Measurements from ENCODE around the gene CCDC40.

CCDC40 gene

DNA sequence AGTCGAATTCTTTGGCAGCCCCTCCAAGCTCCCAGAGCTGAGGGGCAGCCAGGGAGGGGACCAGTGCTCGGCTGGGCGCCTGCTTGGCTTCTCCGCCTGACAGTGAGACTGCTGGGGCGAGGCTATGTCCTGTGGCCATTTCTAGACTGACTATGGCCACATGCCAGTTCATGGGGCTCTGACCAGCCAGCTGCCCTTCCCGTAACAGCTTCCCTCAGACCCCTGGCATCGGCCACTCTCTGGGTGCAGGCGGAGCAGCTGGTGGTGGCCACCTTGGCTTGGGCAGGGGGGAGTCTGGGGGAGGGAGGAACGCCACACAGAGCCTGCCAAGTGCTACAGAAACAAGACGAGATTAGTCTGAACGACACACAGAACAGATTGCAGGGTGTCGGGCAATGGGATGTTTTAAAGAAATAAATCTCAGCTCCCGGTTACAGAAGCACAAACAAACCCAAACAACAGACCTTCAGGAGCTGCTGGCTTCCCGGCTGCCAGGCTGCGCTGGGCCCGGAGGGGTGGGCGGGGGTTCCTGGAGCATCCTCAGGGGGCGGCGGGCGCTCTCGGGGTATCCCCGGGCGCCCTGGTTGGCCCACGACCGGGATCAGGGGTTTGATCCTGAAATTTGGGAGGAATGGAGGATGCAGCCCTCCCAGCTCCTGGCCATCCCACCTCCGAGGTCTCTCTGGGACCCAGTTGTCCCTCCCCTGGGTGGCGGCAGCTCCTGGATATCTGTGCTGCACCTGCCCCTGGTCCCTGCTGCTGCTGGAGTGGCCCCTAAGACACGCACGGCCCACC, 35.3 kb upstream of the CCDC40 start:
- FAIRE-seq: no peak

DNA sequence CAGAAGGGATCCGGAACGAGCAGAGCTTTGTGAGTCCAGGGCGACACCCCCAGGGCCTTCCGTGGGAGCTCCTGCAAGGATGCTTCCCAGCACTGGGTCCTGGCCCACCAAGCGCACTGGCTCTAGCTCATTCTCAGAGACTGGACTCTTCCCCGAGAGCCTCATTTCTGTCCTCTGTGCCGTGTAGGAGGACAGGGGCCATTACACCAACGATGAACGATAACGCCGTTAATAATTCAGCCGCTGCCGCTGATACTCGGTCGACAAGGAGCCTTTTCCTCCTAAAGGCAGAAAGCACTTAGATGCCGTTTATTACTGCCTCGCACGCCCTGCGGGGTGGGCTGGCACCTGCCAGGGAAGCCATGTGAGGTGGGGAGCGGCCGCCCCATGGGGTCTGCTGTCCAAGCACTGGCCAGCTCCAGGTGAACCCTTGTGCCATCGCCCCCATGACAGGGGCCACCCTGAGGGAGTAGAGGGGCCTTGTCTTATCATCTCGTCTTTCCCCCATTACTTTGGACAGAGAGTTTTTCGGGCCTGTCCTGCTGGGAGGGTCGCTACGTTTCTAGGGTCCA, 34.3 kb upstream of the CCDC40 start:
- no peak for FAIRE-seq

DNA sequence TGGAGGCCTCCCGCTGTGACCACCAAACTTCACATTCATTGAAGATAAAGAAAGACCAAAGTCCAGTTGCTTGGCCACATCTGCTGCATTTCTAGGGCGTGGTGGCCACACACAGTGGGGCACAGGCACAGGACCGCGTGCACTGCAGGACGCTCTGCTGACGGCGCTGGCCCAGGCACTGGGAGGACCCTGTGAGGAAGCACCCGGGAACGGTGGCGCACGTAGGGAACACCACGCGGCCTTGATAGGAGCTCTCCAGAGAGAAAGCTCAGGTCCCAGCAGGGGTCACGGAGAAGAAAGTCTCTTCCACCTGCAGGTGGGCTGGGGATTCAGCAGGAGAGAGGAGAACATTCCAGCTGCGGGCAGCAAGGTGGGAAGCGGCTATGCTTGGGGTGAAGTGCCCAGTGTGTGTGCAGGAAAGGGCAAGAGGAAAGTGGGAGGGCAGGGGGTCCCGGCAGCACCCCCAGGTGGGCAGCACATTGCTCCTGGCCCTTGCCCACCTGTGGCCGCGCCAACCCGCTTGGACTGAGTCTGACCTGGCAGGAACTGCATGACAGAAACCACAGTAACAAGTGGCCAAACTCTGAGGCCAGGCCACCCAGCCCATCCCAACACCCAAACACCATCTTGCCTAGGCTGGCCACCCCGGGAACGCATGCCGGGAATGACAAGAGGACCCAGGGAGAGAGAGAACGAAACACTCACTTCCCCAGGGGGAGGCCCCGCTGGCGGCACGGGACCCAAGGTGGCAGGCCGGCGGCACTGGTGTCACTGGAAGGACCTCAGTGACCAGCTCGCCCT, 33.6 kb upstream of the CCDC40 start:
- no peak for FAIRE-seq

DNA sequence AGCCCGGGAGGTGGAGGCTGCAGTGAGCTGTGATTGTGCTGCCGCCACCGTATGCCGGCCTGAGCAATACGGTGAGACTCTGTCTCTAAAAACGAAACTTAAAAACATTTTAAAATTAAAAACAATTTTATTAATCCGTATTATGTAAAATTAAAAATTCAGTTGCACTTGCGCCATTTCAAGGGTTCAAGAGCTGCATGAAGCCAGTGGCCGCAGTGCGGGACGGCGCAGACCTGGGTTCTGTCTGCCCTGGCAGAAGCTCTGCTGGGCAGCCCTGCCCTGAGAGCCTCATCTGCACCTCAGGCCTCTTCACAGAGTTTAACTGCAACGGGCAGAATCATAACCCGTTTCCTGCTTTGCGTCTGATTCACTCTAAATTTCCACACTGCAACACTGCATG, 32.5 kb upstream of the CCDC40 start:
- FAIRE-seq: no peak

DNA sequence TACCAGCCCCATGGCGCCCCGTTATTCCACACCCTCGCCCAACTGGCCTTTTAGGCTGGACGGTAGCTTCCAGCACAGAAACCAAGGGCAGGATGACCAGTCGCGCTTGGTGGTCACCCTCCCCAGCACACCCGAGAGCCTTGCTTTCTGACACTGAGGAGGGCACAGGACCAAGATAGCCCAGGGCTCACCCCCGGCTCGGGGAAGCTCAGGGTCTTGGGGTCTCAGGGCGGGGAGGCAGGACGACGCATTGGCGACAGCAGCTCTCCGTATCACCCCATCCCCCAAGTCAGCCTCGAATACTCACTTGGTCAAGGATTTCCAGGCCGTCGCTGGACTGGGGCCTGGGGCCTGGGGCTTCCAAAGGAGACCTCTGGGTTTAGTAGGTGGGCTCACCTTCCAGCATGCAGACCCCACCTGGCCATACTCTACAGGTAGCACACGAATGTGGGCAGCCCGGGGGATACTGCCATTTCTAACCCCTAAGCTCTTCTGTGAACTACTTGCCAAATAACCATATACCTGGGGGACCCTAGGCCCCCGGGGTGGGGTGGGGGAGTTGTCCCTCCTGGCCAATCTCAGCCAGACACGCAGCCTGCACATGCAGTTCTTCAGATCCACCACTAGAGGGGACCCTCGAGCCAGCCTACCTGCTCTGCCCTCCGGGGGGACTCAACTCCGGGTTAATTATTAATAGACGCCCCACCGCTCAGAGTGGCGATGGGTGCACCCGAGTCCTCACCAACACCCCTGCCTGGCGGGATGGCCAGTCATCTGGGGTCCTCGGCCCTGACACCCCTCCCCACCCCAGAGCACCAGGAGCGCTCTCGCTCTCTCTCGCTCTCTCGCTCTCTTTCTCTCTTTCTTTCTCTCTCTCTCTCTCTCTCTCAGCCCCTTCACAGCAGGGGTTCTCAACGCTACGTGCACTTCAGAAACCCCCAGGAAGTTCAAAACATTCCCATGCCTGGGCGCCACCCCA, 30.8 kb upstream of the CCDC40 start:
- FAIRE-seq: no peak

DNA sequence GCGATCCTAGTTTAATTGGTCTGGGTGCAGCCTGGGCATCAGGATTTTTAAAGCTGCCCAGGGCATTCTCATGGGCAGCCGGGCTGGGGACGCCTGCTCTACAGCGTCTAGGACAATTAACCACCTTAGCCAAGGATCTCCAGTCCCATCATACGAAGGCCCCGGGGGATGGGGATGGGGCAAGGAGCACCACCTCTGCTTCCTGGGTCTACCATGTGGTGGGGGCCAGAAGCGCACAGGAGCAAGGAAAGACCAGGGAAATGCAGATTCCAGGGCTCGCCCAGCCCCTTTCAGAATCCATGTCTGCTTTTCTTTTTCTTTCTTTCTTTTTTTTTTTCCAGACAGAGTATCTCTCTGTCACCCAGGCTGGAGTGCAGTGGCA, 30.1 kb upstream of the CCDC40 start:
- no peak for FAIRE-seq

DNA sequence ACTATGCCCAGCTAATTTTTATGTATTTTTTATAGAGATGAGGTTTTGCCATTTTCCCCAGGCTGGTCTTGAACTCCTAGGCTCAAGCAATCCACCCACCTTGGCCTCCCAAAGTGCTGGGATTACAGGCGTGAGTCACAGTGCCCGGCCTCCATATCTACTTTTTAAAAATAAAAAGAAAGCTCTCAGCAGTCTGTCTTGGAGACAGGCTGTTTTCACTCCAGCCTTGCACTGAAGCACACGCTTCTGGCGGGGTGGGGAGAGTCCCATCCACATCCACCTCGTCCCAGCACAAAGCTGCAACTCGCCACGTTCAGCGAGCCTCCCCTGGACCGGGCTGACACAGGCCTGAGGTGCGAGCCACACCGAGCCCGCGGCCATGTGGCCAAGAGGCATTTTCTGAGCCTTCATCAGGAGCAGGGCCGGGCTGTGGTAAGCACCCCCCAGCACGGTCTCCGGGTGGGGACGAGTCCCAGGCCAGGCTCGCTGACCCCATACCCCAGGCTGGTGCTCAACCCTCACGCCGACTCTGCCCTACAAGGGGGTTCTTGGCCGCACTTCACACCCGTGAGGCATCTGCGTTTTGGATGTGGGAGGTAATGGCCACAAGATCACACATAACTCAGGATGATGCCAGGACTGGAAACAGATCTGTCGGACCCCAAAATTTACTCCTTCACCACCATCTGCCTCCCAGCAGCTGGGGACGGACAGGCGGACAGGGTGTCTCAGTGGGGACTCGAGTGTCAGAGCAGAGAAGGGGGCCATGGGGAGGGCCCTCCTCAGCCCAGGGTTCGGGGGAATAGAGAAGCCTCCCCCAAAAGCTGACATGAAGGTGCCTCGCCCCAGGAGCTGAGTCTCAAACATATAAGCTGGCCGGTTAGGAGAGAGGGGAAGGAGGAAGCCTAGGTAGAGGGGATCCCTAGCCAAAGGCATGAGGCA, 29.4 kb upstream of the CCDC40 start:
- no peak for FAIRE-seq

DNA sequence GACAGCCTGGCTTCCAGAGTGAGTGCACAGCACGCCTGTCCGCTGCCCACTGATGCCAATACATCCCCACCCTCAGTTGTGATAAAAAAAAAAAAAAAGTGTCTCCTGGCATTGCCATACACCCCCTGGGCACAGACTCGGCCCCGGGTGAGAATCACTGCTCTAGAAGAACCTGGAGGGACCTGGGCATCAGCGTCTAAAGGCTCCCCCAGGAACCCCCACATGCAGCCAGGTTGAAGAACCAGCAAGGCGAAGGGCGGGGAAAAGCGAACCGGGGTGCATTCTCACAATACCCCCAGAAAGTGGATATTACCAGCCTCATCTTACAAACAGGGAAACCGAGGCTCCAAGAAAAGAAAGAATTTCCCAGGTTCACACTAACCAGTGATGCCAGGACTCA, 28.5 kb upstream of the CCDC40 start:
- FAIRE-seq: no peak

DNA sequence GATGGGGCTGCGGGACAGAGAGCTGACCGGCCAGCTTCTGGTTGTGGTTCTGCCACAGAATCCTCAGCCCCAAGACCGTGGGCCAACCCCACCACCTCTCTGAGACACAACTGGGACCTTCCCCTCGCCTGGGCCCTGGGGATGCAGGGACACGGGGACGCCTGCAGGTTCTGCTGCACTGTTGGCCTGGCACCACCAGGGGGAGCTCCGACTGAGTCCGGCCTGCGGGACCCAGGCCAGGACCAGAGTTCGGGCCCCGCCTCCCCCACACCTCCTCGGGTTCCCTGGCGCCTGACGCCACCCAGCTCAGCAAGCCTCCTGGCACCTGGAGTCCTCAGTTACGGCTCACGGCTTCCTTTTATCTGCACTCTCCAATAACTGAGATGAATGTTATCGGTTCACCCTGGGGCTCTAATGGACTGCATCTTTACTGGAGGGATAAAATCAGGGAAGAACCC, 28.0 kb upstream of the CCDC40 start:
- no peak for FAIRE-seq

DNA sequence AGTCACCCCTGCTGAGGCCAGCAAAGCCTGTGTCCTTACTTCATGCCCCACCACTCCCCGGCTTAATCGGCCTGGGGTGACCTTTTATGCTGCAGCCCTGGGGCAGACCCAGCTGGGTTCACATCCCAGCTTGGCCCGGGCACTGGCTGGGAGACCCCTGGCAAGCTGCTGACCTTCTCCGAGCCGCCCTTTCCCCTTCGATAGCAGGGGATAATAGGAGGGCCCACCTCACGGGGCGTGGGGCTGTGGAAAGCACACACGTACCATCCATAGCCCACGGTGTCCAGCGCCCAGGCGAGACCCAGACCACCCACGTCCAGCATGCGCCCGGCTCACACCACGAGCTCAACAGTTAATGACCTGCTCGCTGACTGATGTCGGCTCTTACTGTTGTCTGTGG, 27.6 kb upstream of the CCDC40 start:
- no peak for FAIRE-seq

DNA sequence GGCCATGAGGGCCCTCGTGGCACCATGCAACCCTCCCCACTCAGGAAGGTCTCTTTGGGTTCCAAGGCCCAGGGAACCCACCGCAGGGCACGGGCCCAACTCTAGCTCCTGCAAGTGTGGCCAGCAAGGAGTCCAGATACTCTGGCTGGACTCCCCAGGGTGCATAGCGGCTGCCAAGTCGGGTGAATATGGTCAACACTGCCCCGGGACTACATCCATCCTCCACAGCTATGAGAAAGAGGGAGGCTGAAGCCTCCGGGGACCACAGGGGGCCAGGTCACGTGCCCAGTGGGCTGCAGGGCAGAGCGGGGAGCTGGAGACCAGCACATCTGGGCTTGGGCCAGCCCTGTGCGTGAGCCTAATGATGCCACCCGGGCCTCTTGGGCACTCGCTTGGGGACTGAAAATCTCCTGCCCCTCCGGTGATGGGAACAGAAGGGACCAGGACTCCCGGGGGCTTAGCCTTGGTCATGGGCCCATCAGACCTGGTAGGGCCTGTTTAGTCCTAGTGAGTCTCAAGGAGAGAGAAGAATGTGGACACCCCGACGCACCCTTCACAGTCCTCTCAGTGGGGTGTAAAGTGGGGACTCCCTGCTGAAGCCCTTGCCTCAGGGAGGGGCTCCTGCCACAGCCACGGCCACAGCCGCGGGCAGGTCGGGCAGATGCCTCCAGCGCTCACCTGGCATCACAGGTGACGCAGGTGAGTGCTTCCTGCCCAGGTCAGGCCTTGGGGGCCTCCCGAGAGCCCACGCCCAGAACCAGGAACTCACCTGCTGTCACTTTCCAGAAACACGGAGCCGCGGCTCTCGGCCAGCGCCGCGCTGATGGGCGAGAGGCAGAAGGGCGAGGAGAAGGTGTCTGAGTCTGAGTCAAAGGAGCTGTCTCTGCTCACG, 26.8 kb upstream of the CCDC40 start:
- no peak for FAIRE-seq

DNA sequence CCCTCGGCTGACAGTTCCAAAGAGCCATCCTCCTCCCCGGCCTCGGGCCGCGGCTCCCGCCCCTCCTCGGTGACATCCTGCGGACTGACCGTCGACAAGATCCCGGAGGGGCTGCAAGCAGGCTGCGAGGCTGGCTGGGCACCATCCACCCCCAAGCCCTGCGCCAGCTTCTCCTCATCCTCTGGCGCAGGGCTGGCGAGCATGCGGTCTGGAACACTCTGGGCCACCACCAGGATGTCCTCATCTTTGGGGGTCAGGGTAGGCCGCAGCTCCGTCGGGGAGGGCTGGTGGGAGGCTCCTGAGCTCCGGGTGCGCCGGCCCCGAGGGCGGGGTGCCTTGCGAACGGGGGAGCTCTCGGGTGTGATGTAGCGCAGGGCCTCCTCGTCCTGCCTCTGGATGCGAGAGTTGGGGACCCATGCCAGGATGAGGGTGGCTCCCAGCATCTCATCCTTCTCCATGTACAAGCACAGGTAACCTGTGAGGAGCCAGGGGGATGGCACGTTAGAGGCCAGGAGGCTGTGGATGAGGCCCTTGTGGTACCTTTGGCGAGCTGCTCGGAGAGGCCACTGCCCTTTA, 26.1 kb upstream of the CCDC40 start:
- no peak for FAIRE-seq

DNA sequence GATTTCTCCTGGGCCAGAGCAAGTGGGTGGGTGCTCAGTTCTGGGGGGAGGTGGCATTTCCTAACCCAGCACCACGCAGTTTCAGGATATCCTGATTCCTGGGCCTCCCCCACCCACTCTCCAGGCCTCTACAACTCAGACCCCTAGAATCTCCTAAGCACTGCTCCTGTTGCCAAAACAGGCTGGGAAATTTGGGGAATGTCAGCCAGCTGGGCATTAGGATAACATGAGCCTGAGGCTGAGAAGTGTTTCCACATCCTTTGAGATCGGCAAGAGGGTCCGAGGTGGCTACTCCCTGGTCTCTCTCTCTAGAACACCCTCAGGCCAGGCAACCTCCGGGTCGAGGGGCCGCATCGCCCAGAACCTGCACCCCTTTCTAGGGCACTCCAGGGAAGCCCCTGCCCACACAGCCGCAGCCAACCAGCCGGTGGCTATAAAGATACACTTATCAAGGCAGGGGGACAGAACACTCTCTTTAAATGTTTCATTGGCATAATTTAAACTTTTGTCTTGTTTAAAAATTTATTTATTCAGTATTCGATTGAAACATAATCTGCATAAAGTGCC, 24.4 kb upstream of the CCDC40 start:
- FAIRE-seq: no peak

DNA sequence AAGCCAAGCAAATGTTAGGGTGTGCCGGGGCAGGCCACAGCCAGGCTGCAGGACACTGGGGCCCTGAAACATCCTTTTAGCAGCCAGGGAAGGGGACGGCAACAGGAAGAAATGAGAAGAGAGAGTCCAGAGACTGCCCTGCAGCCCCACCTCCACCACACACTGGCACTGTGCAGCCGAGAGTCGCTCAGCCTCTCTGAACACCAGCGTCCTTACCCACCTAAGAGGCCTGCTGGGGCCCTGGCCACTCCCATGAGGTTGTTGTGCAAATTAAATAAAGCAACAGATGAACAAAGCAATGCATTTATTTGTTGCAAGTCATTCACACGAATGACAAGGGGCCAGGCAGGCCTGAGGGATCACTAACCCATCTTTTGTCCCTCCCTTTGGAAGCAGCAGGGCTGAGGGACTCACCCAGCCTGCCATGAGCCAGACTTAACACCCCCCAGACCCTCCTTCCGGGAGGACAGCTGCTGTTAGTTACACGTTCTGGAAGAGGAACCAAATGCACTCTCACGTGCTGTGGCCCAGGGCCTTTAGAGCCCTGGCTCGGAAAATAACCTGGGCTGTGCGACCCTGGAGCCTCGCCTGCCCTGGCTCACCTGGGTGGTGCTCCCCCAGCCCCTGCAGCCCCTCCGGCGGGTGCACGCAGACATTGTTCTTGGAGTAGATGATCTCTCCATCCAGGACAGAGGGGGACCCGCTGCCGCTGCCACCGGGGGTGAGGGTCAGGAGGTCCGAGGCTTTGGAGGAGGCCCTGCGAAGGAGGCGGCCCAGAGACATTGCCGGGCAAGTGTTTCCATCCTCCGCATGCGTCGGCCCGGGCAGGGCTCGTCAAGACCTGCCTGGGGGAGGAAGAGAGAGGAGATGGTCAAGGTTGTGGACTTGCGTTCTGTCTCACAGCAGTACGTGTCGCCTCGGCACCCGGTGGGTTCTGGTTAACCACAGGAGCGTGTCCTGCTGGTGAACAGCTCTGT, 23.4 kb upstream of the CCDC40 start:
- no peak for FAIRE-seq

DNA sequence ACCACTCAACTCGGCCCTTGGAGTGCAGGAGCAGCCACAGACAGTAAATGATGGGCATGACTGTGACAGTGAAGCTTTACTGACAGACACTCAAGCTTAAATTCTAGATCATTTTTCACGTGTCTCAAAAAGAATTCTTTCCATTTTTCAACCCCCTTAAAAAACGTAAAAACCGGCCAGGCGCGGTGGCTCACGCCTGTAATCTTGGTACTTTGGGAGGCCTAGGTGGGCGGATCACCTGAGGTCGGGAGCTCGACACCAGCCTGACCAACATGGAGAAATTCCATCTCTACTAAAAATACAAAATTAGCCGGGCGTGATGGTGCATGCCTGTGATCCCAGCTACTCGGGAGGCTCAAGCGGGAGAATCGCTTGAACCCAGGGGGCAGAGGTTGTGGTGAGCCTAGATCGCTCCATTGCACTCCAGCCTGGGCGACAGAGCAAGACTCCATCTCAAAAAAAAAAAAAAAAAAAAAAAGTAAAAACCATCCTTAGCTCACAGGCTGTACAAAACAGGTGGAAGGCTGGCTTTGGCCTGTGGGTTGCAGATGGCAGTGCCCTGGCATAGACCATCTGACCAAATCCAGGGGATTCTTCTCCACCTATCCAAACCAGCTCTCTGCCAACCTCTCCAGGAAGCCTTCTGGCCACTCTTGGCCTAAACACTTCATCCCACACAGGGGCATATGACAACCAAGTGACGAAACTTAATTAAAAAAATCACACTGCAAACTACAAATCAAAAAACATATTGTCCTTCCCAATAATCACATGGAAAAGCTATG, 19.0 kb upstream of the CCDC40 start:
- no peak for FAIRE-seq

DNA sequence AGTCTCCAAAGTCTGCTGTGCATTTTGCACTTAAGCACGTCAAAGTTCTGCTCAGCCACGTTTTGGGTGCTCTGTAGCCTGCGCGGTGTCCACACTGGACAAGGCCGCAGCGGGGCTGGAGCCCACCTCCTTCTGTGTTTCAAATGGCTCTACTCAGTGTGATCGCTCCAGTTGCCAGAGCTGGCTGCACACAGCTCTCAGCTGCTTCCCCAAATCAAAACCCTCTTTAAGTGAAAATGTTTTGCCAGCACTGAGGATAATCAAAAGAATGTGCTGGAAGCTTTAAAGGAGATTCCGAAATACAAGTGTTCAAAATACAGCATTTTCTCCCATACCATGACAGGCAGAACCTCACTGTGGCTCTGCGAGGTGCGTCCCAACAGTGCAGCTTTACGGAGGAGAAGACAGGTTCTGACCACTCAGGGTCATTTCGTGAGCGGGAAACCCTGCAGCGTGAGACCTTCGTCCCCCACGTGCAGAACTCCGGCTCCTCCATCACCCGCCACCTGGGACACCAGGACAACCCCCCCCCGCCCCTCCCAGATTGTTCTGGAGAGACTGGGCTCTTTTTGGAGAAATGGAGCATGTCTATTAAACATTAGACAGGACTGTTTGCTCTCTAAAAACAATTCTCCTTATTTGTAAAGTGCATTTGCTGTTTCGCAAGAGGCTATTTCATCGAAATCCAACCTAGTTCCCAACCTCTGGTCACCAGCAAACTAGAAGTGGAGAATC, 17.4 kb upstream of the CCDC40 start:
- FAIRE-seq: no peak

DNA sequence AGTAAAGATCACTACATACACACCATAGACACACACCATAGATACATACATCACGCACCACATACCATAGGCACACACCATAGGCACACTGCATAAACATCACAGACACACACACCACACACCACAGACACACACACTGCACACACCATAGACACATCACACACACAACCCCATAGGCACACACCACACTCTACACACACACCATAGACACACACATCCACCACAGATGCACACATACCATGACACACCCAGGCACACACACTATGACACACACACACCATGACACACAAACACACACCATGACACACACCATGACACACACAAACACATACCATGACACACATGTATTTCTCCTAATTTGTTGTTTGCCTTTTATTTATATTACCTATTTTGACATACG, 14.8 kb upstream of the CCDC40 start:
- FAIRE-seq: no peak
